GM19395 (cell line): ENCODE measurements around the gene SND1.

Experiments
- ATAC-seq: cut with Tn5 transposase; IDR thresholded peaks from one replicate; pipeline ENCODE4 v1.9.1; 2021; ENCODE audit warnings: mild to moderate bottlenecking, moderate library complexity; ENCODE audit not compliant: unreplicated experiment

Gene SND1

DNA sequence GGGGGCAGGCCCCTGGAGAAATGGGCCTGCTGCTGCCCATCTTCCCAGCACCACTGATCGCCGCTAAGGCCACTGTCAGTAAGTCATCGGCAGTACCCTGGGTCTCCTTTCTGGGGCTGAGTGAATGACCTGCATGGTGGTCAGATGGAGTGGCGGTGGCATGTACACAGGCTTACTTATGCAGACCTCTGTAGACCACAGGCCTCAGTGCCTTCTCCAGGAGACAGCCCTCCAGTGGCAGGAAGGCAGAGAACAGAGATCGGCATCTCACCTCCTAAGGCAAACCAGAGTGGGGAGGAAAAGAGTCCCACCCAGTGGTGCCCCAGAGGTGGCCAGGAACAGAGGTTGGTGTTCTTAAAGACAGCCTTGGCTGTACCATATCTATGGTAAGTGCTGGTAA is 402.0 kb downstream of the SND1 start:
- ATAC-seq = no peak

DNA sequence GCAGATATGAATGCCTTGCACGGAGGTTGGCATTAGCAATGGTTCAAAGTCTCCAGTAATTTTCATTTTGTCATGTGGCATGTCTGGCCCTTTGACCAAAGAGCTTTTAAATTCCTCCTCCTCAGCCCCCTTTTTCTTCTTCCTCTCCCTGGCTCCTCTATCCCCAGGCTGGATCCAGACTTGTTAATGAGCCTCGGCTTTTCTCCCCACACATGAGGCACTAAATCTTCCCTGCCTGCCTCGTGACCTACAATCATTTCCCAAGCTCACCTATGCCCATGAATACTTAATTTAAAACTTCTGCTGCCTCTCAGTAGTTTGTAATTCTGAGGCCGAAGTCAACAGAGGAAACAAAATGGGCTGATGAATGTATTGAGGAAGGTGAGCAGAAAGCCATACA is 402.5 kb downstream of the SND1 start:
- ATAC-seq = no peak

- ATAC-seq = no peak
These were observed 403.6 kb downstream of the SND1 start for GRCh38 chr7:128055637-128056036.

GRCh38 chr7:128056901-128057300 is 404.9 kb downstream of the SND1 start:
- ATAC-seq = no peak

DNA sequence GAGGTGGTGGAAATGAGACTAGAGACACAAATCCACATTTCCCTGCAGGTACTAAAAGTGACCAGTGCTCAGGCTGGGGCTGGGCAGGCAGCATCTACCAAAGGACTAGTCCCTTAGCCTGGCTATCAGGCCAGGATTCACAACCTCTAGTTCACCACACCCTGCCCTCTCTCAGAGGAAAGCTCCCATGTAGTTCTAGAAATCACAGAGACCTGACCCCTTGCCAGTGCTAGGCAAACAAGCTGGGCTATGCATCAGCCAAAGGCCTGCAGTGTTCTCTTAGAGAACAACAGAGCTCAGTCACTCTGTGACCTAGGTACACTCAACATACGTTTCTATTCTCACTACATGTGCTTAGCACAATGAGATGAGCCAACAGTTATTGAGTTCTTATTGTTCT is 405.9 kb downstream of the SND1 start:
- no peak for ATAC-seq

GRCh38 chr7:128059143-128059988 is 407.4 kb downstream of the SND1 start:
- no peak for ATAC-seq

- no peak for ATAC-seq
These were observed 408.0 kb downstream of the SND1 start for GRCh38 chr7:128060018-128060417.

- ATAC-seq = no peak
These were observed 411.1 kb downstream of the SND1 start for GRCh38 chr7:128063088-128063487.

DNA sequence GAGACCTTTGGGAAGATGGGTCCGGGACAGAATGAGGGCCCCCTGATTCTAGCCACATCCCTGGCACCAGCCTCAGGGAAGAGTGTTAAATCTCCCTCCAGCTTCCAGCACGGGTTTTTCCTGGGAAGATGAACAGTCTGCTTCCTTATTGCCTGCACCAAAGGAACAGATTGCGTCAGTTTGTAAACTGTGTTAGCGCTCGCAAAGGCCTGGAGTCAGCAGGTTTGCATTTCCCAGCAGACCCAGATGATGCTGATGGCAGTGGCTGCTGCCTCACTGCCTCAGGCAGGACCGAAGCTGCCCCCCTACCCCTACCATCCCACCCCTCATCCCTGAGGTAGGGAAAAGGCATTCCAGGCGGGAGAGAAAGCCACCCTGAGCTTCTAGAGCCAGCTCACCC is 413.9 kb downstream of the SND1 start:
- ATAC-seq = no peak

DNA sequence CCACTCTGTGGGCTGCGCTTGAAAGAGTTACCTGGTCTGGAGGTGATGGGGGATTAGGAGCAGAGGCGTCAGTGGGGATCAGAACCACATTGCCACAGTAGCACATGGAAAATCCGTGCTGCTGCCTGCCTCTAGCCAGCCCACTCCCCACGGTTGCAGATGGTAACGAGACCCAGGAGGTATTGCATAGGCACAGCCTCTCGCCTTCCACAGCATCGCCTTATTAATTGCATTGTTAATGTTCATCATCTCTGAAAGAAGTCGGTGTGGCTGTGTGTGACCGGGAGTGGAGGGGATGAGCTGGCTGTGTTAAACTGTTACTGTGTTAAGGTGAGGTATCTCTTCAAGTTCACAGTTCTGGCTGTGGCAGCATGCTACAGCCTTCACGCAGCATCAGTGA is 414.4 kb downstream of the SND1 start:
- no peak for ATAC-seq

DNA sequence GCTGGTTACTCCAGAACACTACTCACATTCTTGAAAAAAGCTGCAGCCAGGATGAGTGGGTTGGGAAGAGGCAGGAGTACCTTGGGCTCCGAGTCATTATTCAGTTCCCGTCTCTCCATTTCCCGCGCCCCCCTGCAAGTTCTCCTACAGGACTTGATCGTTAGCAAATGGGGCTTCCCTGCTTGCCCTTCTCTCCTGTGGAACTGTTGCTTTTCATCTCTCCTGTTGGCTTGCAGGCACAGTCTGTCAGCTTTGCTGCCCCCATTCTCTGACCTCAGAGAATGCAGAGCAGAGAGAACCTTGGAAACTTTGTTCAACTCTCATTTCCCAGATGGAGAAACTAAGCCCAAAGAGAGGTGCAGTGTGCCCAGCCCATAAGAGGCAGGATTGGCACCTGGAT is 414.9 kb downstream of the SND1 start:
- no peak for ATAC-seq

GRCh38 chr7:128067983-128068382 is 416.0 kb downstream of the SND1 start:
- no peak for ATAC-seq

DNA sequence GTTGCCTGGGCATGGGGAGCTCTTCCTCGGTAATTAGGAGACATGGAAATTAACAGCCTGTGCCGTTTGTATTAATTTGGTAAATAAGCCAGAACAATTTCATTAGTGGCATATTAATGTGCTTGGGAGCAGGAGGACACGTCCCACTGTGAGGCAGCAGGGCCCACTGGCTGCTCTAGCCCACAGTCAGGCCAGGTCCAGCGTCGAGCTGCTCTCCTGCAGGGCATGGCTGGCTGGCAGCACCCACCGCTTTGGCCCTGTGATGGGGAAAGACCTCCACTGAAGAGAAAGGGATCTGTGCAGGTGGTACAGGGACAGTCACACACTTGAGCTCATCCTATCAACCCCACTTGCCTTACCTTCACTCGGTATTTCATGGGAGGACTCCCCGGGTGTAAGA is 416.8 kb downstream of the SND1 start:
- no peak for ATAC-seq

DNA sequence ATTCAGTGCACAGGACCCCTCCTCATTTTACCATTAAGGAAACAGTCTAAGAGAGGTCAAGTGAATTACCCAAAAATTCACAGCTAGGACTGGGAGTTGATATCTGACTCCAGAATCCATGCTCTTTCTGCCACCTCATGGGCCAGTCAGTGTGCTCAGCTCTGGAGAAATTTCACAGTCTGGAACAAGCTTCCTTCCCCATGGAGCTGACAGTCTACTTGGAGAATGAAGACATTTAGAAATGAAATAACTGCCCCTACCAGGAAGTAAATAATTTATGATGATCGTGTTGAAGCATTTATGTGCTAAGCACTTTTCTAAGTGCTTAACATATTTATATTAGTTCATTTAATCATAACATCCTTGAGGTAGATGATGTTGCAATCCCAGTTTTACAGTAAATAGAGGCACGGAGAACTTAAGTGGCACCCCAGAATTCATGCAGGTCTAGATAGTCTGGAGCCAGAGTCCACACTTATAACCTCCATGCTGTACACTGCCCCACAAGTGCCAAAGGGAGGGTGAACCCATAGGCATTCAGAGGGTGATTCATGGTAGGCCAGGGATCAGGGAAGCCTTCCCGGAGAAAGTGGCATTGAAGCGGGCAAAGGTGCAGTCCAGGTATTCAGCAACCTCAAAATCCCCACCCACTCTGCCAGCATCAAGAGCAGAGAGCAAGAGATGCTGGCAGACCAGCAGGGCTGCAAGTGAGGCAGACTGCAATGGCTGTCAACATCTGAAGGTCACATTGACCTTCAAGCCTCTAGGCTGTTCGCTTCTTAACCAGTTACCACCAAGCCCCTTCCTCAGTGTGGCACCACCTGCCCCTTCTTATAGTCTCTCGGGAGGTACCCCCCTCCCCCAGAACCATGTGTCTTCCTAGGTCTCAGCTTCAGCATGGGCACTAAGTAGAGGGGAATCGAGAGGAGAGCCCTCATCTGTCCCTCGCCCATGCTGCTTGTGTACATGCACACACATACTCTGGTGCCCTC is 417.7 kb downstream of the SND1 start:
- ATAC-seq = no peak

DNA sequence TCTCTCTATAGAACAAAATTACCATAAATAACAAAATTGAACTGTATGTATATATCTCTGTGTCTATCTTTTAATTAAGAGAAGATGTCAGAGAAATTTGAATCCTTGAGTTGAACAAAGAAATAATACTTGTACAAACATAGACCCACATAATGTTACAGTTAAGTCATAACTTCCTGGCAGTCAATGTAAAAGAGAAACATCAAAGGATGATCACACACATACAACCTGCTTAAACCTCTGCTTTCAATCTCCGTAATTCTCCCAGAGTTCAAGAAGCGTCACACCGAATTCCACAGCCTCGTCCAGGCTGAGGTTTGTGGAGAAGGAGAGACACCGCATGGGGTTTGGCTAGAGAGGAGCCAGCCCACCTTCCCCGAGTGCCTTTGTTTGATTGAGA is 419.4 kb downstream of the SND1 start:
- ATAC-seq = no peak

GRCh38 chr7:128071801-128072200 is 419.8 kb downstream of the SND1 start:
- no peak for ATAC-seq

DNA sequence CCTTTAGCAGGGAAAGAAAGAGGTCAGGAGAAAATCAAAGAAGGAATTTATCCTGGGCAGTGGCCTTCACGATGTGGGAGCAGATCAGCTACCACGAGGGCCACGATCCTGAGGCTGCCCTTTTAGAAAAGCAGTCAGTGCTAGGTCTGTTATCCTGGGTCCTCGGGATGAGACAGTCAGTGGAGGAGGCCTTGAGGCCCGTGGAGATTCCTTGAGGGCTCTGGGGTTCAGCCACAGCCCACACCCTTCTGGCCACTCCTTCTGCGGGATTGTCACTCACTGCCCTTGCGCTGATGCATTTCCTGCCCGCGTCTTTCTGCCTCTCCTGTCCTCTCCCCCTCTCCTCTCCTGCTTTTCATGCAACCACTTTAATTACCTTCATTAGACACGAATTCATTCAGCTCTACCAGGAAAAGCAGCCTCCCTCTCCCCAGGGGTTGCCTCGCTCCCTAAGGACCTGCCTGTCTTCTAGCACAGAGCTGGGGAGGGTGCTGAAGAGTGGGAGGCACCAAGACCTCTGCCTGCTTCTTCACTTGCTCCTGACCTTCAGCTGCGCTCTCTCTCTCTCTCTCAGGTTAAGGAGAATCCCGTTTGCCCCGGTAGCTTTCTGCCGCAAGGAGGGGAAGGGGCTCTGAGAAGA is 421.8 kb downstream of the SND1 start:
- no peak for ATAC-seq

- ATAC-seq = no peak
These were observed 422.3 kb downstream of the SND1 start for GRCh38 chr7:128074336-128074735.

DNA sequence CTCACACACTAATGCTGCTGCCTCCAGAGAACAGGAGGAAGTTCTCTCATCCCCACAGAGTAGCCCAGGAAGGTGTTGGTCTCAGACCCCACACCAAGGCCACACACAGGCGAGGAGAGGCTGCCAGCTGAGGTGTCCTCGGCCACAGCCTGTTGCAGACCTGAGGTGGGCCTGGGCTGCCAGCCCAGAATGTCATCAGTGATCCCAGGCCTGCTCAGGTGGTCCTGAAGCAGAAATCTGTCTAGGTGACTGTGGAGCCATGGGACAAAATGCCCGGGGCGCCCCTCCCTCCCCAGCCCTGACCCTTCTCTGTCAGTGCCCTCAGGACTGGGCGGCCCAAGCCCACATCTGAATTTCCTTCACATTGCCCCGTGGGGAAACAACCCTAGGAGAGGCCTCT is 422.7 kb downstream of the SND1 start:
- ATAC-seq = no peak

GRCh38 chr7:128075242-128076095 is 423.5 kb downstream of the SND1 start:
- ATAC-seq = no peak
